IMR-90 (cell line): ENCODE measurements around the gene AOC2. TPM values are rescaled to one million over a fixed set of nuclear protein-coding genes. Genes with fewer than 3 reads are reported as not detected.

Experiments used
- ATAC-seq: fragments of 200-7000 bp; cut with Tn5 transposase; 2 replicates; pipeline ENCODE4 v1.9.1; 2020; ENCODE audit warnings: low read depth, mild to moderate bottlenecking, moderate library complexity
- BruUV-seq: library from RNA; stranded (reverse); fragments of 400-500 nt; replicated peaks from 2 replicates; lab custom pipeline; 2021; lab: Mats Ljungman, UMichigan
- CTCF ChIA-PET: fragments of 300-600 bp; formaldehyde crosslinking; extraction: SDS; loops from one replicate; lab custom pipeline; 2021; ENCODE audit warnings: antibody characterized with exemption; lab: Yijun Ruan, JAX
- POLR2A ChIA-PET: fragments of 300-600 bp; sonication (Branson Sonifier 250); formaldehyde crosslinking; loops from one replicate; lab custom pipeline; 2022; ENCODE audit warnings: antibody characterized with exemption; ENCODE audit not compliant: unreplicated experiment; lab: Charles Lee
- DNase-seq: peaks from one replicate; pipeline ENCODE4 v3.0.0; 2013
- H2AFZ ChIP-seq: replicated peaks from 2 replicates; pipeline ENCODE3; 2013; ENCODE audit warnings: low read length, mild to moderate bottlenecking; ENCODE audit not compliant: poor library complexity
- H2AK5ac ChIP-seq: 2 replicates; pipeline ENCODE4 v1.6.1; 2013; ENCODE audit warnings: low read depth, low read length, inconsistent platforms
- H2AK9ac ChIP-seq: replicated peaks from 2 replicates; pipeline ENCODE3; 2013; ENCODE audit warnings: mild to moderate bottlenecking, low read depth, low read length, moderate library complexity; ENCODE audit not compliant: poor library complexity
- H2BK120ac ChIP-seq: 2 replicates; pipeline ENCODE4 v1.6.1; 2013; ENCODE audit warnings: low read depth, low read length, inconsistent platforms
- H2BK15ac ChIP-seq: 3 replicates; pipeline ENCODE4 v1.6.1; 2013; ENCODE audit warnings: low read depth, low read length, inconsistent platforms
- H2BK20ac ChIP-seq: 2 replicates; pipeline ENCODE4 v1.6.1; 2013; ENCODE audit warnings: low read depth, mild to moderate bottlenecking, inconsistent platforms, low read length, moderate library complexity
- H2BK5ac ChIP-seq: 2 replicates; pipeline ENCODE4 v1.6.1; 2013; ENCODE audit warnings: mild to moderate bottlenecking, low read depth, low read length, inconsistent platforms; ENCODE audit not compliant: poor library complexity, severe bottlenecking
- H3K14ac ChIP-seq: replicated peaks from 2 replicates; pipeline ENCODE4 v1.6.1; 2013; ENCODE audit warnings: low read depth, low read length, inconsistent platforms
- H3K18ac ChIP-seq: 2 replicates; pipeline ENCODE4 v1.6.1; 2013; ENCODE audit warnings: low read depth, low read length, control low read depth
- H3K23ac ChIP-seq: 2 replicates; pipeline ENCODE4 v1.6.1; 2013; ENCODE audit warnings: low read depth, low read length, inconsistent platforms
- H3K27ac ChIP-seq: 2 replicates; pipeline ENCODE4 v1.5.1; 2013; ENCODE audit warnings: mild to moderate bottlenecking, control low read depth, low read length; ENCODE audit not compliant: insufficient read depth
- H3K27me3 ChIP-seq: 2 replicates; pipeline ENCODE4 v1.6.1; 2013; ENCODE audit warnings: low read length; ENCODE audit not compliant: control insufficient read depth, insufficient read depth
- H3K36me3 ChIP-seq: 2 replicates; pipeline ENCODE4 v1.6.1; 2013; ENCODE audit warnings: low read length, mixed read lengths; ENCODE audit not compliant: control insufficient read depth, insufficient read depth
- H3K4ac ChIP-seq: 2 replicates; pipeline ENCODE4 v1.6.1; 2013; ENCODE audit warnings: low read depth, low read length, inconsistent platforms
- H3K4me1 ChIP-seq: 2 replicates; pipeline ENCODE4 v1.6.1; 2013; ENCODE audit warnings: low read length, mixed read lengths; ENCODE audit not compliant: control insufficient read depth, insufficient read depth
- H3K4me2 ChIP-seq: 2 replicates; pipeline ENCODE4 v1.6.1; 2013; ENCODE audit warnings: low read depth, mild to moderate bottlenecking, control low read depth, low read length, moderate library complexity
- H3K4me3 ChIP-seq: 2 replicates; pipeline ENCODE4 v1.5.1; 2013; ENCODE audit warnings: low read depth, mild to moderate bottlenecking, control low read depth, low read length, moderate library complexity; ENCODE audit not compliant: insufficient read depth
- H3K56ac ChIP-seq: 2 replicates; pipeline ENCODE4 v1.6.1; 2013; ENCODE audit warnings: low read length, inconsistent platforms; ENCODE audit not compliant: insufficient read depth; ENCODE audit errors: extremely low read depth
- H3K79me1 ChIP-seq, 2 experiments: 2 replicates each; pipeline ENCODE4 v1.6.1; 2013; ENCODE audit warnings: low read length in 2 of 2, inconsistent platforms in 1 of 2, low read depth in 1 of 2
- H3K9ac ChIP-seq: 2 replicates; pipeline ENCODE4 v1.6.1; 2013; ENCODE audit warnings: low read depth, low read length, control low read depth
- H3K9me1 ChIP-seq: 2 replicates; pipeline ENCODE4 v1.6.1; 2013; ENCODE audit warnings: low read length, inconsistent platforms; ENCODE audit not compliant: insufficient read depth
- H3K9me3 ChIP-seq: 2 replicates; pipeline ENCODE4 v1.6.1; 2013; ENCODE audit warnings: low read length; ENCODE audit not compliant: control insufficient read depth, insufficient read depth
- H4K20me1 ChIP-seq: 2 replicates; pipeline ENCODE4 v1.6.1; 2013; ENCODE audit warnings: low read length, inconsistent platforms; ENCODE audit not compliant: insufficient read depth
- H4K5ac ChIP-seq: 2 replicates; pipeline ENCODE4 v1.6.1; 2013; ENCODE audit warnings: mild to moderate bottlenecking, low read depth, low read length, control low read depth
- H4K8ac ChIP-seq, 2 experiments: 2 replicates each; pipeline ENCODE4 v1.6.1; 2013; ENCODE audit warnings: low read depth in 2 of 2, low read length in 2 of 2, control low read depth in 1 of 2, inconsistent platforms in 1 of 2
- H4K91ac ChIP-seq: 2 replicates; pipeline ENCODE4 v1.6.1; 2013; ENCODE audit warnings: low read depth, low read length, inconsistent platforms; ENCODE audit not compliant: insufficient read depth
- CTCF ChIP-seq: conservative IDR thresholded peaks from 2 replicates; pipeline ENCODE4 v1.5.1; 2012; ENCODE audit warnings: mild to moderate bottlenecking, low read depth, low read length, improper control_type of control experiment
- MAZ ChIP-seq: IDR thresholded peaks from 2 replicates; pipeline ENCODE4 v1.6.1; 2012; ENCODE audit warnings: low read depth, mild to moderate bottlenecking, low read length, improper control_type of control experiment, moderate library complexity, borderline replicate concordance
- RAD21 ChIP-seq: IDR thresholded peaks from 2 replicates; pipeline ENCODE4 v1.6.1; 2012; ENCODE audit warnings: low read length, improper control_type of control experiment
- SMC3 ChIP-seq: fragments of 150-350 bp; IDR thresholded peaks from 2 replicates; pipeline ENCODE4 v1.6.1; 2016; ENCODE audit warnings: low read depth, mild to moderate bottlenecking, antibody characterized with exemption, low read length, moderate library complexity
- WGBS, 2 experiments: methylation state at CpG; one replicate each; pipeline versions ENCODE4 v1.1.5 to v1.1.7; 2013; ENCODE audit warnings: missing lambda C conversion rate in 2 of 2; ENCODE audit not compliant: insufficient read length in 1 of 2; ENCODE audit errors: extremely low coverage in 2 of 2; 5-methylcytosine and 5-hydroxymethylcytosine counted together
- dilution Hi-C: fragments of 300-500 bp; cut with HindIII; formaldehyde crosslinking; loops from one replicate; pipeline ENCODE4 v1.14.3; 2018; ENCODE audit warnings: low sequenced_read_pairs; ENCODE audit not compliant: unreplicated experiment
- in situ Hi-C: fragments of 300-500 bp; cut with MboI; formaldehyde crosslinking; loops from 3 replicates; pipeline ENCODE4 v1.14.3; 2019; ENCODE audit warnings: low sequenced_read_pairs, inconsistent platforms, mixed read lengths
- intact Hi-C: fragments of 100-400 bp; cut with micrococcal nuclease; formaldehyde crosslinking; loops from 2 replicates; pipeline ENCODE4 v1.10.0; 2022
- polyA plus RNA-seq, 3 experiments: library from polyadenylated mRNA; depleted of rRNA; stranded (reverse); fragments of >200 nt; gene quantifications; 2 replicates each; pipeline ENCODE4 v1.2.3, GENCODE V29; 2012; ENCODE audit warnings: low replicate concordance in 1 of 3
- total RNA-seq: library from RNA; depleted of rRNA; stranded (reverse); fragments of >200 nt; gene quantifications from 2 replicates; pipeline ENCODE4 v1.2.3, GENCODE V29; 2012

AOC2 gene
- total and polyA plus RNA-seq, 2 of the 4 experiments (the other 2 are of a cell fraction): 0.36 to 0.41 TPM

- Histone ChIP-seq H3K4me3 (no peak overlapping the region), H2BK120ac (no peak overlapping the region), H3K27me3 (no peaks in the 10 kb centered on the region), H3K27ac (no peak overlapping the region), H4K5ac (no peak overlapping the region), H3K4ac (no peak overlapping the region), H2BK15ac (no peak overlapping the region), H2BK20ac (no peak overlapping the region), H3K9me1 (peaks cover 3% of the 10 kb centered on the region; the same call in 1 of the 2 replicates), H3K18ac (no peak overlapping the region), H4K20me1 (peaks cover 17% of the 10 kb centered on the region), H2AK9ac (no peak overlapping the region), H2AFZ (no peak overlapping the region), H3K9ac (no peak overlapping the region), H2BK5ac (no peak overlapping the region), H3K36me3 (peaks cover 58% of the 10 kb centered on the region), H2AK5ac (no peak overlapping the region), H4K91ac (no peak overlapping the region), H3K56ac (no peak overlapping the region), H3K14ac (no peak overlapping the region), H3K4me2 (no peak overlapping the region), H3K23ac (no peak overlapping the region), H3K9me3 (no peaks in the 10 kb centered on the region), H3K79me1 (peaks cover 17 to 28% of the 10 kb centered on the region in 2 experiments), H3K4me1 (no peaks in the 10 kb centered on the region), H4K8ac (no peak overlapping the region)
- ATAC-seq (no peak), DNase-seq (peak; percentile 36)
- dilution Hi-C loops: no loop called here
- POLR2A ChIA-PET: no interaction called here
- no CpG with 5 or more reads among the region's 11 CpGs for WGBS, 2 experiments
- intact Hi-C loops: loop anchor here (5.0 kb wide), 1 partner anchor 280 kb away; no protein-coding TSS in a partner anchor
- in situ Hi-C loops: loop anchor here (5.0 kb wide), 1 partner anchor 95 kb away; no protein-coding TSS in a partner anchor
- CTCF ChIA-PET: interaction anchor here (1.2 to 1.5 kb wide), 3 partner anchors 18 to 88 kb away, joined by 4 to 6 read pairs (median 6); partner anchors contain the start of gene BECN1
- TF ChIP-seq RAD21 (no peak), MAZ (no peak), SMC3 (no peak), CTCF (no peak)
- BruUV-seq: no TSS peak
These were observed 2.2 kb upstream of the AOC2 start for GRCh38 chr17:42841975-42842685.
